ENCODE results near the gene SH3BP4.

DNA sequence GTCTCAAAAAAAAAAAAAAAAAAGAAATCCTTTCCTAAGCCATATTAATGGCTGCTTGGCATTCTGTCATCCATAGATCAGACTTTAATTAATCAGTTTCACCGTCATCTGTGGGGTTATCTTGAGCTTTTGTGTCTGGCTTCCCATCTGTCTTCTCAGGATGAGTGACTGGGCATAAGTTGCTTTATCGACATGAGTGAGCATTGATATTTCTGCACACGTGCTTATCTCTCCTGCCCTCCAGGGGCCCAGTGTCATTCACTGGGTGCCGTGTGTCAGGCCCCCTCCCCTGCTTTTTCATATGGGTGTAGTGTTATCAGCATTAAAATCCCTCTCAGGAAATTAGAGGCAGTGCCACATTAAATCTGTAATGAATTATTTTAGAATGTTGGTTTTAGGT is 65.6 kb downstream of the SH3BP4 start:
- TF ChIP-seq EZH2 (IDR thresholded peaks at IDR 0.05; ENCODE audit: borderline replicate concordance, low read length) (no peak), CTCF (conservative IDR thresholded peaks at IDR 0.05 in 1 of 2, IDR thresholded peaks at IDR 0.05 in 1 of 2; ENCODE audit: extremely low read depth in 1 of 2, insufficient read depth in 1 of 2, low read depth in 1 of 2, low read length in 2 of 2) (no peak)

Measured in mammary epithelial cell (primary cell).